Endodermal cell (in vitro differentiated cells): Measurements from ENCODE around the gene ZSCAN29. TPM values are rescaled to one million over a fixed set of nuclear protein-coding genes. Genes with fewer than 3 reads are reported as not detected.

ENCODE experiments used
- DNase-seq: peaks from one replicate; pipeline ENCODE4 v3.0.0-alpha.2; 2017
- H3K27ac ChIP-seq: 2 replicates; pipeline ENCODE4 v1.5.1; 2013; ENCODE audit warnings: mild to moderate bottlenecking, low read depth, low read length, moderate library complexity
- H3K27me3 ChIP-seq: 2 replicates; pipeline ENCODE4 v1.6.1; 2013; ENCODE audit warnings: mild to moderate bottlenecking, low read length, moderate library complexity; ENCODE audit not compliant: insufficient read depth, control insufficient read depth, poor library complexity, severe bottlenecking
- H3K36me3 ChIP-seq: 2 replicates; pipeline ENCODE4 v1.7.0; 2013; ENCODE audit warnings: mild to moderate bottlenecking, low read length, moderate library complexity; ENCODE audit not compliant: control insufficient read depth, insufficient read depth
- H3K4me1 ChIP-seq: one replicate; pipeline ENCODE4 v1.7.0; 2013; ENCODE audit warnings: low read length; ENCODE audit not compliant: control insufficient read depth, insufficient read depth
- H3K4me3 ChIP-seq: 2 replicates; pipeline ENCODE4 v1.5.1; 2013; ENCODE audit warnings: mild to moderate bottlenecking, low read length, moderate library complexity
- H3K9ac ChIP-seq: 2 replicates; pipeline ENCODE4 v1.6.1; 2013; ENCODE audit warnings: mild to moderate bottlenecking, low read length, moderate library complexity; ENCODE audit not compliant: poor library complexity, severe bottlenecking; ENCODE audit errors: extremely low read depth
- H3K9me3 ChIP-seq: 2 replicates; pipeline ENCODE4 v1.6.1; 2013; ENCODE audit warnings: mild to moderate bottlenecking, low read length, moderate library complexity; ENCODE audit not compliant: control insufficient read depth
- H3K27ac Mint-ChIP-seq: 2 replicates; pipeline ENCODE4 v1.8.0; 2020; ENCODE audit warnings: mixed read lengths
- H3K27me3 Mint-ChIP-seq: 2 replicates; pipeline ENCODE4 v1.8.0; 2021; ENCODE audit warnings: mild to moderate bottlenecking, mixed read lengths; ENCODE audit not compliant: insufficient read depth
- H3K36me3 Mint-ChIP-seq: 2 replicates; pipeline ENCODE4 v1.8.0; 2020; ENCODE audit warnings: low read depth, mixed read lengths
- H3K4me1 Mint-ChIP-seq: 2 replicates; pipeline ENCODE4 v1.8.0; 2020; ENCODE audit warnings: mixed read lengths
- H3K4me3 Mint-ChIP-seq: 2 replicates; pipeline ENCODE4 v1.8.0; 2020; ENCODE audit warnings: mild to moderate bottlenecking, moderate library complexity, mixed read lengths
- H3K9me3 Mint-ChIP-seq: 2 replicates; pipeline ENCODE4 v1.8.0; 2020; ENCODE audit warnings: mild to moderate bottlenecking, mixed read lengths
- WGBS, 2 experiments: methylation state at CpG; one replicate each; pipeline versions ENCODE4 v1.1.5 to v1.1.7; 2013; ENCODE audit warnings: missing lambda C conversion rate in 2 of 2, mixed read lengths in 1 of 2; ENCODE audit not compliant: insufficient coverage in 1 of 2, insufficient read length in 1 of 2; 5-methylcytosine and 5-hydroxymethylcytosine counted together
- total RNA-seq, 2 donors: library from RNA; stranded (reverse); fragmentation: NEBNext Ultra II Directional in 1 of 2; extraction: Animal tissue kit (Norgen Biotek cat#: 25700) in 1 of 2; gene quantifications; 2 replicates in 1 of 2; 3 replicates in 1 of 2; pipeline ENCODE4 v1.2.1, GENCODE V29; 2021
- TF ChIP-seq, protein P1 (sequence below): fragments of 200-600 bp; sonication (generic); conservative IDR thresholded peaks from 2 replicates; pipeline ENCODE4 v1.5.0; 2021; ENCODE audit warnings: antibody characterized with exemption, mild to moderate bottlenecking

The ZSCAN29 gene
- total RNA-seq, 2 donors from 2014 or later = 44.3 to 45.1 TPM

DNA sequence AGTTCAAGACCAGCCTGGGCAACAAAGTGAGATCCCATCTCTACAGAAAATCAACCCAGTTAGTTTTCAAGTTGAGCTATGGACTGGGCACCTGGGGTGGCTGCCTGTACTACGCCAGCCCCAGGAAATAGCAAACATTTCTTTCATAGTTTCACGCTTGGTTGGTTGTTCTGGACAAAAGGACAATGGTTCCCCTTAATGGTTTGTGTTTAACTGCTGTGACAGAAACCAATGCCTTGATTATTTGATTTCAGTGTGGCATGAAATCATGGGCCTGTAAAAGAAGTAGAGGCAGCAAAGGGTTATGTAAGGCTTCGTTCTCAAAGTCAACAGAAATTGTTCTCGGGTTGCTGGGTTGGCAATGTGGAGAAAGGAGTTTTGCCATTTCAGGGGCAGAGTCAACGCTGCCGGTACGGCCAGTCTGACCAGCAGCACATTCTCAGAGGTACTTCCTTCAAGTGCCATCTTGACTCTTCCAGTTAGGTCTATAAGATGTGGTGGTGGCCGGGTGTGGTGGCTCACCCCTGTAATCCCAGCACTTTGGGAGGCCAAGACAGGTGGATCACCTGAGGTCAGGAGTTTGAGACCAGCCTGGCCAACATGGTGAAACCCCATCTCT is 53.2 kb downstream of the ZSCAN29 start:
- TF ChIP-seq, protein P1, sequence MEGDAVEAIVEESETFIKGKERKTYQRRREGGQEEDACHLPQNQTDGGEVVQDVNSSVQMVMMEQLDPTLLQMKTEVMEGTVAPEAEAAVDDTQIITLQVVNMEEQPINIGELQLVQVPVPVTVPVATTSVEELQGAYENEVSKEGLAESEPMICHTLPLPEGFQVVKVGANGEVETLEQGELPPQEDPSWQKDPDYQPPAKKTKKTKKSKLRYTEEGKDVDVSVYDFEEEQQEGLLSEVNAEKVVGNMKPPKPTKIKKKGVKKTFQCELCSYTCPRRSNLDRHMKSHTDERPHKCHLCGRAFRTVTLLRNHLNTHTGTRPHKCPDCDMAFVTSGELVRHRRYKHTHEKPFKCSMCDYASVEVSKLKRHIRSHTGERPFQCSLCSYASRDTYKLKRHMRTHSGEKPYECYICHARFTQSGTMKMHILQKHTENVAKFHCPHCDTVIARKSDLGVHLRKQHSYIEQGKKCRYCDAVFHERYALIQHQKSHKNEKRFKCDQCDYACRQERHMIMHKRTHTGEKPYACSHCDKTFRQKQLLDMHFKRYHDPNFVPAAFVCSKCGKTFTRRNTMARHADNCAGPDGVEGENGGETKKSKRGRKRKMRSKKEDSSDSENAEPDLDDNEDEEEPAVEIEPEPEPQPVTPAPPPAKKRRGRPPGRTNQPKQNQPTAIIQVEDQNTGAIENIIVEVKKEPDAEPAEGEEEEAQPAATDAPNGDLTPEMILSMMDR = no peak
- Histone ChIP-seq H3K4me3 (no peak overlapping the region), H3K9me3 (no peaks in the 10 kb centered on the region), H3K4me1 (no peaks in the 10 kb centered on the region), H3K27ac (no peak overlapping the region), H3K27me3 (peaks cover 12% of the 10 kb centered on the region), H3K9ac (no peak overlapping the region), H3K36me3 (no peaks in the 10 kb centered on the region)
- 89 to 97% methylated on average over 4 to 8 of the region's 8 CpGs for WGBS, 2 experiments
- H3K4me1 Mint-ChIP-seq = no peaks in the 10 kb centered on the region
- H3K4me3 Mint-ChIP-seq = no peak overlapping the region
- peaks cover 13% of the 10 kb centered on the region for H3K27me3 Mint-ChIP-seq
- no peak overlapping the region for H3K27ac Mint-ChIP-seq
- no peaks in the 10 kb centered on the region for H3K36me3 Mint-ChIP-seq
- no peaks in the 10 kb centered on the region for H3K9me3 Mint-ChIP-seq
- no peak for DNase-seq

- no peaks in the 10 kb centered on the region for H3K4me1 ChIP-seq
- no peak overlapping the region for H3K9ac ChIP-seq
- Mint-ChIP-seq H3K27me3 (peaks cover 13% of the 10 kb centered on the region), H3K4me3 (no peak overlapping the region), H3K4me1 (no peaks in the 10 kb centered on the region), H3K27ac (no peak overlapping the region), H3K9me3 (no peaks in the 10 kb centered on the region), H3K36me3 (no peaks in the 10 kb centered on the region)
- H3K27ac ChIP-seq = no peak overlapping the region
- no peak overlapping the region for H3K4me3 ChIP-seq
- peaks cover 5% of the 10 kb centered on the region for H3K27me3 ChIP-seq
- H3K9me3 ChIP-seq = no peaks in the 10 kb centered on the region
- no peaks in the 10 kb centered on the region for H3K36me3 ChIP-seq
- DNase-seq = no peak
- WGBS, 2 experiments = 78% methylated on average over 1 of the region's 1 CpG; no CpG with 5 or more reads in 1 of the 2 experiments
- TF ChIP-seq, protein P1 = no peak
These were observed 53.9 kb downstream of the ZSCAN29 start for GRCh38 chr15:43316971-43317346.

DNA sequence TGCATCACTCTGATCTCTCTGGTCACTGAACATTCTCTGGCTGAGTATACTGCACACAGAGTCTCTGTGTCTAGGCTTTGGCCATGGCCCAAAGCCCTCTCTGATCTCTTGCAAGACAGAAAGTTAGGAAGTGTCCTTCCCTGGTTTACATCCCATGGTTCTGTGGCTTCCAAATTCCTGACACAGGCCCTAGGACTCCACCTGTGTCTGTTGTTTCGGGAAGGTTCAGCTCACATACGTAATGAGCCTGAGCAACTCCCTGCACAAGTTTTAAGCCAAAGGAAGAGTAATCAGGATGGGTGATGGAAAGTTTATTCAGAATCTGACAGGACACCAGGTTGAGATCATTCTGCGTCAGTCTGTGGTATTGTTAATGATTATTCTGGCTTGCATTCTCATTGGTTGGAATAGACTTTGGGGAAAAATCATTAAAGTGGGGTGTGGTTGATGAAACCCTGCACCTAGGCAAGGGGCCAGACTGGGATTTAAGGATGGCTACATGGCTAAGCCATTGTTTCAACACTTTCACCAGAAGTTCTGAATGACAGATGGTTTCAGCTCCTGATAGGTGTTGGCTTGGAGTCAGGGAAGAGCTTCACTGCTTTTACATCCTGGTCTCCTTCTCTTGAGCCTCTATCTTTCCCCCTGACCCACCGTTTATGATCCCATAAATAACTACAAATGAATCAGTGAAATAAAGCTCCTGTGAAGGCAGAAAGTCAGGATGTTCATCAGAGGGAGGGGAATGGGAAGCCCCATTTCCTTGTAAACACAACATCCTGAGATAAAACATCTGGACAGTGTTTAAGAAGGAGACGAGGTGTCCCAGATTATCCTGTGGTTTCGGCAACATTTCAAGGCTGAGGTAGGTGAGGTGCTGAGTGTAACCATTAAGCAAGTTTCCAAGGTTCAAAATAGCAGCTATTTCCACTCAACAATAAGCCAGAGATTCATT is 54.5 kb downstream of the ZSCAN29 start:
- Histone ChIP-seq H3K9me3 (no peaks in the 10 kb centered on the region), H3K4me3 (no peak overlapping the region), H3K9ac (no peak overlapping the region), H3K36me3 (no peaks in the 10 kb centered on the region), H3K27ac (no peak overlapping the region), H3K27me3 (peaks cover 4% of the 10 kb centered on the region), H3K4me1 (no peaks in the 10 kb centered on the region)
- no peak for DNase-seq
- H3K9me3 Mint-ChIP-seq = no peaks in the 10 kb centered on the region
- no peak overlapping the region for H3K27ac Mint-ChIP-seq
- no peaks in the 10 kb centered on the region for H3K4me1 Mint-ChIP-seq
- TF ChIP-seq, protein P1 = no peak
- no peak overlapping the region for H3K4me3 Mint-ChIP-seq
- H3K27me3 Mint-ChIP-seq = peaks cover 15% of the 10 kb centered on the region
- WGBS, 2 experiments = 88 to 98% methylated on average over 4 to 6 of the region's 6 CpGs
- H3K36me3 Mint-ChIP-seq = no peaks in the 10 kb centered on the region
